GM12878 (cell line): ENCODE results near the gene GPR75. TPM values are rescaled to one million over a fixed set of nuclear protein-coding genes. Genes with fewer than 3 reads are reported as not detected.

Source experiments
- ATAC-seq: fragments of 200-7000 bp; cut with Tn5 transposase; 3 replicates; pipeline ENCODE4 v1.9.1; 2020; ENCODE audit warnings: mild to moderate bottlenecking, moderate library complexity
- BruUV-seq: library from RNA; stranded (reverse); fragments of 400-500 nt; replicated peaks from 2 replicates; lab custom pipeline; 2021; lab: Mats Ljungman, UMichigan
- CTCF ChIA-PET: fragments of 300-600 bp; sonication (Branson Sonifier 250); formaldehyde crosslinking; extraction: SDS; loops from one replicate; lab custom pipeline; 2021; ENCODE audit warnings: inconsistent platforms; lab: Yijun Ruan, JAX
- POLR2A ChIA-PET: fragments of 350-600 bp; formaldehyde crosslinking; extraction: SDS; loops from one replicate; lab custom pipeline; 2021; ENCODE audit warnings: inconsistent platforms; lab: Charles Lee
- RAD21 ChIA-PET: fragments of 300-600 bp; sonication (Branson Sonifier 250); formaldehyde crosslinking; loops from one replicate; lab custom pipeline; 2023; ENCODE audit warnings: antibody characterized with exemption; ENCODE audit not compliant: unreplicated experiment; lab: Charles Lee
- SMC1A ChIA-PET: fragments of 300-600 bp; sonication (Branson Sonifier 250); formaldehyde crosslinking; loops from one replicate; lab custom pipeline; 2023; ENCODE audit not compliant: unreplicated experiment, uncharacterized antibody; lab: Charles Lee
- DNase-seq: peaks from one replicate; pipeline ENCODE4 v3.0.0-alpha.2; 2011; ENCODE audit warnings: low read depth, low spot score
- FAIRE-seq: peaks from 3 replicates; lab custom pipeline; 2011; peaks lifted over from hg19 to GRCh38; lab: Jason Lieb, UNC
- H2AFZ ChIP-seq: 2 replicates; pipeline ENCODE4 v1.6.0; 2011; ENCODE audit warnings: low read depth, low read length, control low read depth; ENCODE audit not compliant: control insufficient read depth
- H3K27ac ChIP-seq: 2 replicates; pipeline ENCODE4 v1.5.1; 2011; ENCODE audit warnings: control low read depth; ENCODE audit not compliant: control insufficient read depth, insufficient read depth
- H3K27me3 ChIP-seq, 2 experiments: replicated peaks in 1 of 2; 2 replicates each; pipeline versions ENCODE4 v1.6.0 to v1.6.1; 2011; ENCODE audit warnings: low read length in 1 of 2; ENCODE audit not compliant: control insufficient read depth in 2 of 2, insufficient read depth in 2 of 2
- H3K36me3 ChIP-seq, 2 experiments: 2 replicates each; pipeline ENCODE4 v1.5.1; 2011; ENCODE audit warnings: low read length in 1 of 2; ENCODE audit not compliant: control insufficient read depth in 2 of 2, insufficient read depth in 2 of 2
- H3K4me1 ChIP-seq: 2 replicates; pipeline ENCODE4 v1.6.1; 2011; ENCODE audit warnings: mild to moderate bottlenecking, low read length, moderate library complexity, mixed read lengths; ENCODE audit not compliant: control insufficient read depth, insufficient read depth
- H3K4me2 ChIP-seq: 2 replicates; pipeline ENCODE4 v1.6.0; 2011; ENCODE audit warnings: control low read depth; ENCODE audit not compliant: control insufficient read depth, insufficient read depth
- H3K4me3 ChIP-seq: fragments of 200-600 bp; sonication (generic); 2 replicates; pipeline ENCODE4 v1.5.1; 2016
- H3K79me2 ChIP-seq: 2 replicates; pipeline ENCODE4 v1.6.0; 2011; ENCODE audit warnings: low read length; ENCODE audit not compliant: control insufficient read depth, insufficient read depth
- H3K9ac ChIP-seq: 2 replicates; pipeline ENCODE4 v1.8.0; 2011; ENCODE audit warnings: low read length, control low read depth, mixed read lengths; ENCODE audit not compliant: control insufficient read depth, insufficient read depth
- H3K9me3 ChIP-seq: replicated peaks from 3 replicates; pipeline ENCODE4 v1.5.1; 2011; ENCODE audit warnings: mild to moderate bottlenecking, low read length; ENCODE audit not compliant: control insufficient read depth, insufficient read depth
- H4K20me1 ChIP-seq: 2 replicates; pipeline ENCODE4 v1.6.0; 2011; ENCODE audit not compliant: control insufficient read depth, insufficient read depth
- CBX3 ChIP-seq: fragments of 200-600 bp; sonication (generic); IDR thresholded peaks from 2 replicates; pipeline ENCODE4 v1.6.1; 2016; ENCODE audit warnings: low read depth, borderline replicate concordance
- SMAD5 ChIP-seq: IDR thresholded peaks from 2 replicates; pipeline ENCODE4 v1.6.1; 2016; ENCODE audit warnings: antibody characterized with exemption, low read depth
- SPI1 ChIP-seq: IDR thresholded peaks from 2 replicates; pipeline ENCODE4 v1.6.1; 2011; ENCODE audit warnings: low read depth, mild to moderate bottlenecking, low read length, moderate library complexity, borderline replicate concordance; ENCODE audit not compliant: insufficient read depth
- SRF ChIP-seq, 2 experiments: IDR thresholded peaks; 2 replicates each; pipeline ENCODE4 v1.6.1; 2011; ENCODE audit warnings: low read depth in 2 of 2, low read length in 2 of 2, mild to moderate bottlenecking in 1 of 2, moderate library complexity in 1 of 2
- STAT1 ChIP-seq: fragments of 450-650 bp; conservative IDR thresholded peaks from 2 replicates; pipeline ENCODE4 v1.6.1; 2014; ENCODE audit warnings: antibody characterized with exemption, mild to moderate bottlenecking
- TARDBP ChIP-seq: IDR thresholded peaks from 2 replicates; pipeline ENCODE4 v1.6.1; 2016; ENCODE audit warnings: borderline replicate concordance
- TCF7 ChIP-seq: IDR thresholded peaks from 2 replicates; pipeline ENCODE4 v1.6.1; 2014; ENCODE audit warnings: antibody characterized with exemption, borderline replicate concordance
- ZBTB11 ChIP-seq: fragments of 450-650 bp; formaldehyde crosslinking; IDR thresholded peaks from 2 replicates; pipeline ENCODE4 v1.5.0; 2022; ENCODE audit warnings: mild to moderate bottlenecking, missing genetic modification characterization
- WGBS: methylation state at CpG from one replicate; pipeline ENCODE4 v1.1.6; 2016; ENCODE audit warnings: low lambda C conversion rate; ENCODE audit not compliant: insufficient replicate concordance, insufficient coverage; ENCODE audit errors: missing lambda C conversion rate; 5-methylcytosine and 5-hydroxymethylcytosine counted together
- in situ Hi-C: fragments of 300-500 bp; cut with MboI; formaldehyde crosslinking; loops from 9 replicates; pipeline ENCODE4 v1.14.3; 2018; ENCODE audit warnings: mixed read lengths
- intact Hi-C: fragments of 100-400 bp; cut with micrococcal nuclease; formaldehyde crosslinking; loops from one replicate; pipeline ENCODE4 v1.14.2; 2022; ENCODE audit not compliant: unreplicated experiment
- polyA plus RNA-seq, 11 experiments: library from polyadenylated mRNA; depleted of rRNA in 4 of 11; unstranded in 6 of 11; stranded (reverse) in 5 of 11; fragments of >200 nt; fragmentation: Nextera tagmentation in 4 of 11; fragmentation: Illumina TruSeq in 1 of 11; extraction: Ambion mirVana in 4 of 11; extraction: Trizol in 1 of 11; gene quantifications; 1 replicate in 1 of 11; 2 replicates in 10 of 11; pipeline versions ENCODE4 v1.2.1 to v1.2.3, GENCODE V29; 2011 to 2016; ENCODE audit warnings: inconsistent platforms in 2 of 11, missing spikeins in 2 of 11, low read depth in 1 of 11
- total RNA-seq, 4 experiments: library from RNA; depleted of rRNA in 3 of 4; stranded (reverse); fragments of >200 nt in 3 of 4; fragmentation: Illumina TruSeq in 1 of 4; extraction: Trizol in 1 of 4; gene quantifications; 2 replicates each; pipeline versions ENCODE4 v1.2.1 to v1.2.3, GENCODE V29; 2013 to 2021
- TF ChIP-seq, protein P1 (sequence below): IDR thresholded peaks from 2 replicates; pipeline ENCODE4 v1.6.1; 2011; ENCODE audit warnings: low read depth, low read length, improper control_type of control experiment, borderline replicate concordance
- TF ChIP-seq, protein P2 (sequence below): fragments of 450-650 bp; IDR thresholded peaks from 2 replicates; pipeline ENCODE4 v1.6.1; 2017; ENCODE audit warnings: mild to moderate bottlenecking, moderate library complexity

GPR75 gene
- total and polyA plus RNA-seq, 10 of the 15 experiments (the other 5 are each of a cell fraction or from before 2014, with no cell fraction given), result 0.02 to 3.5 (median 2.3) TPM; not detected in 2

GRCh38 chr2:53867773-53868172 lies 8.0 kb upstream of the GPR75 start:
- H4K20me1 ChIP-seq, result no peaks in the 10 kb centered on the region
- no peaks in the 10 kb centered on the region for H3K9me3 ChIP-seq
- H3K27ac ChIP-seq, result no peak overlapping the region
- ChIA-PET CTCF (no interaction called here), POLR2A (interaction anchor here (0.6 kb wide), 2 partner anchors 39 to 679 kb away, joined by 4 to 5 read pairs; no protein-coding TSS in a partner anchor), RAD21 (no interaction called here), SMC1A (no interaction called here)
- no peak overlapping the region for H3K4me2 ChIP-seq
- H2AFZ ChIP-seq, result no peak overlapping the region
- DNase-seq (no peak), ATAC-seq (no peak), FAIRE-seq (no peak)
- peaks cover 2 to 24% of the 10 kb centered on the region in 2 experiments for H3K36me3 ChIP-seq
- H3K27me3 ChIP-seq, result no peaks in the 10 kb centered on the region
- BruUV-seq, result no TSS peak
- in situ Hi-C loops (no loop called here), intact Hi-C loops (no loop called here)
- H3K9ac ChIP-seq, result no peak overlapping the region
- TF ChIP-seq STAT1 (no peak), TARDBP (no peak), SMAD5 (no peak), SPI1 (peak; percentile 30; the same call in 1 of the 2 replicates), TCF7 (no peak), SRF (IDR thresholded peaks at IDR 0.05; ENCODE audit: low read depth in 2 of 2, low read length in 2 of 2) (no peak)
- TF ChIP-seq, protein P1, sequence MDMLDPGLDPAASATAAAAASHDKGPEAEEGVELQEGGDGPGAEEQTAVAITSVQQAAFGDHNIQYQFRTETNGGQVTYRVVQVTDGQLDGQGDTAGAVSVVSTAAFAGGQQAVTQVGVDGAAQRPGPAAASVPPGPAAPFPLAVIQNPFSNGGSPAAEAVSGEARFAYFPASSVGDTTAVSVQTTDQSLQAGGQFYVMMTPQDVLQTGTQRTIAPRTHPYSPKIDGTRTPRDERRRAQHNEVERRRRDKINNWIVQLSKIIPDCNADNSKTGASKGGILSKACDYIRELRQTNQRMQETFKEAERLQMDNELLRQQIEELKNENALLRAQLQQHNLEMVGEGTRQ, result no peak
- WGBS, result 95% methylated on average over 2 of the region's 2 CpGs
- no peak overlapping the region for H3K4me3 ChIP-seq
- H3K4me1 ChIP-seq, result no peaks in the 10 kb centered on the region
- no peaks in the 10 kb centered on the region for H3K79me2 ChIP-seq

- ChIA-PET SMC1A (no interaction called here), POLR2A (interaction anchor here (0.6 to 0.7 kb wide), 3 partner anchors 40 to 1737 kb away, joined by 4 to 5 read pairs (median 5); no protein-coding TSS in a partner anchor), RAD21 (no interaction called here), CTCF (no interaction called here)
- H3K27ac ChIP-seq, result no peak overlapping the region
- DNase-seq (no peak), FAIRE-seq (no peak), ATAC-seq (no peak)
- no peaks in the 10 kb centered on the region for H3K27me3 ChIP-seq
- in situ Hi-C loops, result no loop called here
- no peak overlapping the region for H2AFZ ChIP-seq
- H3K4me3 ChIP-seq, result no peak overlapping the region
- BruUV-seq, result no TSS peak
- no peaks in the 10 kb centered on the region for H3K79me2 ChIP-seq
- H3K9ac ChIP-seq, result no peak overlapping the region
- H3K4me1 ChIP-seq, result no peaks in the 10 kb centered on the region
- intact Hi-C loops, result no loop called here
- no peaks in the 10 kb centered on the region for H3K9me3 ChIP-seq
- WGBS, result 94% methylated on average over 5 of the region's 5 CpGs
- H4K20me1 ChIP-seq, result no peaks in the 10 kb centered on the region
- H3K36me3 ChIP-seq, result peaks cover 2 to 24% of the 10 kb centered on the region in 2 experiments
- H3K4me2 ChIP-seq, result no peak overlapping the region
- TF ChIP-seq, protein P2, sequence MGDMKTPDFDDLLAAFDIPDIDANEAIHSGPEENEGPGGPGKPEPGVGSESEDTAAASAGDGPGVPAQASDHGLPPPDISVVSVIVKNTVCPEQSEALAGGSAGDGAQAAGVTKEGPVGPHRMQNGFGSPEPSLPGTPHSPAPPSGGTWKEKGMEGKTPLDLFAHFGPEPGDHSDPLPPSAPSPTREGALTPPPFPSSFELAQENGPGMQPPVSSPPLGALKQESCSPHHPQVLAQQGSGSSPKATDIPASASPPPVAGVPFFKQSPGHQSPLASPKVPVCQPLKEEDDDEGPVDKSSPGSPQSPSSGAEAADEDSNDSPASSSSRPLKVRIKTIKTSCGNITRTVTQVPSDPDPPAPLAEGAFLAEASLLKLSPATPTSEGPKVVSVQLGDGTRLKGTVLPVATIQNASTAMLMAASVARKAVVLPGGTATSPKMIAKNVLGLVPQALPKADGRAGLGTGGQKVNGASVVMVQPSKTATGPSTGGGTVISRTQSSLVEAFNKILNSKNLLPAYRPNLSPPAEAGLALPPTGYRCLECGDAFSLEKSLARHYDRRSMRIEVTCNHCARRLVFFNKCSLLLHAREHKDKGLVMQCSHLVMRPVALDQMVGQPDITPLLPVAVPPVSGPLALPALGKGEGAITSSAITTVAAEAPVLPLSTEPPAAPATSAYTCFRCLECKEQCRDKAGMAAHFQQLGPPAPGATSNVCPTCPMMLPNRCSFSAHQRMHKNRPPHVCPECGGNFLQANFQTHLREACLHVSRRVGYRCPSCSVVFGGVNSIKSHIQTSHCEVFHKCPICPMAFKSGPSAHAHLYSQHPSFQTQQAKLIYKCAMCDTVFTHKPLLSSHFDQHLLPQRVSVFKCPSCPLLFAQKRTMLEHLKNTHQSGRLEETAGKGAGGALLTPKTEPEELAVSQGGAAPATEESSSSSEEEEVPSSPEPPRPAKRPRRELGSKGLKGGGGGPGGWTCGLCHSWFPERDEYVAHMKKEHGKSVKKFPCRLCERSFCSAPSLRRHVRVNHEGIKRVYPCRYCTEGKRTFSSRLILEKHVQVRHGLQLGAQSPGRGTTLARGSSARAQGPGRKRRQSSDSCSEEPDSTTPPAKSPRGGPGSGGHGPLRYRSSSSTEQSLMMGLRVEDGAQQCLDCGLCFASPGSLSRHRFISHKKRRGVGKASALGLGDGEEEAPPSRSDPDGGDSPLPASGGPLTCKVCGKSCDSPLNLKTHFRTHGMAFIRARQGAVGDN, result no peak
- TF ChIP-seq CBX3 (no peak), ZBTB11 (CRISPR knock-in tag) (no peak)
Measured at GRCh38 chr2:53867169-53867568, 7.4 kb upstream of the GPR75 start.
